GM12878 (cell line): Measurements from ENCODE around the gene OAS1. TPM values are rescaled to one million over a fixed set of nuclear protein-coding genes. Genes with fewer than 3 reads are reported as not detected.

ENCODE experiments used
- ATAC-seq: fragments of 200-7000 bp; cut with Tn5 transposase; 3 replicates; pipeline ENCODE4 v1.9.1; 2020; ENCODE audit warnings: mild to moderate bottlenecking, moderate library complexity
- BruUV-seq: library from RNA; stranded (reverse); fragments of 400-500 nt; replicated peaks from 2 replicates; lab custom pipeline; 2021; lab: Mats Ljungman, UMichigan
- CTCF ChIA-PET: fragments of 300-600 bp; sonication (Branson Sonifier 250); formaldehyde crosslinking; extraction: SDS; loops from one replicate; lab custom pipeline; 2021; ENCODE audit warnings: inconsistent platforms; lab: Yijun Ruan, JAX
- POLR2A ChIA-PET: fragments of 350-600 bp; formaldehyde crosslinking; extraction: SDS; loops from one replicate; lab custom pipeline; 2021; ENCODE audit warnings: inconsistent platforms; lab: Charles Lee
- RAD21 ChIA-PET: fragments of 300-600 bp; sonication (Branson Sonifier 250); formaldehyde crosslinking; loops from one replicate; lab custom pipeline; 2023; ENCODE audit warnings: antibody characterized with exemption; ENCODE audit not compliant: unreplicated experiment; lab: Charles Lee
- SMC1A ChIA-PET: fragments of 300-600 bp; sonication (Branson Sonifier 250); formaldehyde crosslinking; loops from one replicate; lab custom pipeline; 2023; ENCODE audit not compliant: unreplicated experiment, uncharacterized antibody; lab: Charles Lee
- DNase-seq: peaks from one replicate; pipeline ENCODE4 v3.0.0-alpha.2; 2011; ENCODE audit warnings: low read depth, low spot score
- FAIRE-seq: peaks from 3 replicates; lab custom pipeline; 2011; peaks lifted over from hg19 to GRCh38; lab: Jason Lieb, UNC
- H2AFZ ChIP-seq: 2 replicates; pipeline ENCODE4 v1.6.0; 2011; ENCODE audit warnings: low read depth, low read length, control low read depth; ENCODE audit not compliant: control insufficient read depth
- H3K27ac ChIP-seq: 2 replicates; pipeline ENCODE4 v1.5.1; 2011; ENCODE audit warnings: control low read depth; ENCODE audit not compliant: control insufficient read depth, insufficient read depth
- H3K27me3 ChIP-seq, 2 experiments: replicated peaks in 1 of 2; 2 replicates each; pipeline versions ENCODE4 v1.6.0 to v1.6.1; 2011; ENCODE audit warnings: low read length in 1 of 2; ENCODE audit not compliant: control insufficient read depth in 2 of 2, insufficient read depth in 2 of 2
- H3K36me3 ChIP-seq, 2 experiments: 2 replicates each; pipeline ENCODE4 v1.5.1; 2011; ENCODE audit warnings: low read length in 1 of 2; ENCODE audit not compliant: control insufficient read depth in 2 of 2, insufficient read depth in 2 of 2
- H3K4me1 ChIP-seq: 2 replicates; pipeline ENCODE4 v1.6.1; 2011; ENCODE audit warnings: mild to moderate bottlenecking, low read length, moderate library complexity, mixed read lengths; ENCODE audit not compliant: control insufficient read depth, insufficient read depth
- H3K4me2 ChIP-seq: 2 replicates; pipeline ENCODE4 v1.6.0; 2011; ENCODE audit warnings: control low read depth; ENCODE audit not compliant: control insufficient read depth, insufficient read depth
- H3K4me3 ChIP-seq: fragments of 200-600 bp; sonication (generic); 2 replicates; pipeline ENCODE4 v1.5.1; 2016
- H3K79me2 ChIP-seq: 2 replicates; pipeline ENCODE4 v1.6.0; 2011; ENCODE audit warnings: low read length; ENCODE audit not compliant: control insufficient read depth, insufficient read depth
- H3K9ac ChIP-seq: 2 replicates; pipeline ENCODE4 v1.8.0; 2011; ENCODE audit warnings: low read length, control low read depth, mixed read lengths; ENCODE audit not compliant: control insufficient read depth, insufficient read depth
- H3K9me3 ChIP-seq: replicated peaks from 3 replicates; pipeline ENCODE4 v1.5.1; 2011; ENCODE audit warnings: mild to moderate bottlenecking, low read length; ENCODE audit not compliant: control insufficient read depth, insufficient read depth
- H4K20me1 ChIP-seq: 2 replicates; pipeline ENCODE4 v1.6.0; 2011; ENCODE audit not compliant: control insufficient read depth, insufficient read depth
- CREB1 ChIP-seq: IDR thresholded peaks from 2 replicates; pipeline ENCODE4 v1.6.1; 2012; ENCODE audit warnings: low read depth, mild to moderate bottlenecking, inconsistent platforms
- EZH2 ChIP-seq: IDR thresholded peaks from 2 replicates; pipeline ENCODE4 v1.6.1; 2012; ENCODE audit warnings: low read depth, mild to moderate bottlenecking, control low read depth, inconsistent platforms, low read length, borderline replicate concordance; ENCODE audit not compliant: control insufficient read depth
- HCFC1 ChIP-seq: fragments of 150-350 bp; IDR thresholded peaks from 2 replicates; pipeline ENCODE4 v1.6.1; 2014; ENCODE audit warnings: low read length
- HDAC2 ChIP-seq: fragments of 200-600 bp; sonication (generic); IDR thresholded peaks from 2 replicates; pipeline ENCODE4 v1.6.1; 2017
- KLF5 ChIP-seq: fragments of 450-650 bp; IDR thresholded peaks from 2 replicates; pipeline ENCODE4 v1.6.1; 2014; ENCODE audit warnings: mild to moderate bottlenecking; ENCODE audit not compliant: partially characterized antibody
- NFXL1 ChIP-seq: fragments of 450-650 bp; IDR thresholded peaks from 2 replicates; pipeline ENCODE4 v1.6.1; 2017; ENCODE audit warnings: antibody characterized with exemption, mild to moderate bottlenecking, borderline replicate concordance
- NR2C2 ChIP-seq: IDR thresholded peaks from 2 replicates; pipeline ENCODE4 v1.6.1; 2011; ENCODE audit warnings: borderline replicate concordance, low read depth; ENCODE audit not compliant: control insufficient read depth, insufficient read length
- RAD21 ChIP-seq: IDR thresholded peaks from 2 replicates; pipeline ENCODE4 v1.6.1; 2011; ENCODE audit warnings: mild to moderate bottlenecking, low read depth, low read length, moderate library complexity; ENCODE audit not compliant: insufficient read depth
- SUZ12 ChIP-seq: fragments of 200-600 bp; sonication (generic); IDR thresholded peaks from one replicate; pipeline ENCODE4 v1.6.1; 2018; ENCODE audit warnings: antibody characterized with exemption, mild to moderate bottlenecking; ENCODE audit not compliant: unreplicated experiment
- TARDBP ChIP-seq: IDR thresholded peaks from 2 replicates; pipeline ENCODE4 v1.6.1; 2016; ENCODE audit warnings: borderline replicate concordance
- WGBS: methylation state at CpG from one replicate; pipeline ENCODE4 v1.1.6; 2016; ENCODE audit warnings: low lambda C conversion rate; ENCODE audit not compliant: insufficient replicate concordance, insufficient coverage; ENCODE audit errors: missing lambda C conversion rate; 5-methylcytosine and 5-hydroxymethylcytosine counted together
- in situ Hi-C: fragments of 300-500 bp; cut with MboI; formaldehyde crosslinking; loops from 9 replicates; pipeline ENCODE4 v1.14.3; 2018; ENCODE audit warnings: mixed read lengths
- intact Hi-C: fragments of 100-400 bp; cut with micrococcal nuclease; formaldehyde crosslinking; loops from one replicate; pipeline ENCODE4 v1.14.2; 2022; ENCODE audit not compliant: unreplicated experiment
- polyA plus RNA-seq, 11 experiments: library from polyadenylated mRNA; depleted of rRNA in 4 of 11; unstranded in 6 of 11; stranded (reverse) in 5 of 11; fragments of >200 nt; fragmentation: Nextera tagmentation in 4 of 11; fragmentation: Illumina TruSeq in 1 of 11; extraction: Ambion mirVana in 4 of 11; extraction: Trizol in 1 of 11; gene quantifications; 1 replicate in 1 of 11; 2 replicates in 10 of 11; pipeline versions ENCODE4 v1.2.1 to v1.2.3, GENCODE V29; 2011 to 2016; ENCODE audit warnings: inconsistent platforms in 2 of 11, missing spikeins in 2 of 11, low read depth in 1 of 11
- total RNA-seq, 4 experiments: library from RNA; depleted of rRNA in 3 of 4; stranded (reverse); fragments of >200 nt in 3 of 4; fragmentation: Illumina TruSeq in 1 of 4; extraction: Trizol in 1 of 4; gene quantifications; 2 replicates each; pipeline versions ENCODE4 v1.2.1 to v1.2.3, GENCODE V29; 2013 to 2021
- TF ChIP-seq, protein P1 (sequence below): IDR thresholded peaks from 2 replicates; pipeline ENCODE4 v1.6.1; 2012; ENCODE audit warnings: low read depth, low read length, improper control_type of control experiment
- TF ChIP-seq, protein P2 (sequence below): IDR thresholded peaks from 2 replicates; pipeline ENCODE4 v1.6.1; 2011; ENCODE audit warnings: borderline replicate concordance, low read depth, mild to moderate bottlenecking, moderate library complexity, mixed read lengths, low read length; ENCODE audit not compliant: insufficient read depth; ENCODE audit errors: extremely low read length
- TF ChIP-seq, protein P3 (sequence below), 3 experiments: IDR thresholded peaks in 2 of 3; conservative IDR thresholded peaks in 1 of 3; 2 replicates each; pipeline ENCODE4 v1.5.1; 2011; ENCODE audit warnings: low read depth in 3 of 3, low read length in 3 of 3, mild to moderate bottlenecking in 3 of 3, control low read depth in 2 of 3, moderate library complexity in 2 of 3, inconsistent platforms in 1 of 3, mixed read lengths in 1 of 3; ENCODE audit not compliant: control insufficient read depth in 2 of 3, insufficient read depth in 1 of 3; ENCODE audit errors: extremely low read depth in 1 of 3

The OAS1 gene
- total and polyA plus RNA-seq, 10 of the 15 experiments (the other 5 are each of a cell fraction or from before 2014, with no cell fraction given) = 44.7 to 287 (median 64.3) TPM

DNA sequence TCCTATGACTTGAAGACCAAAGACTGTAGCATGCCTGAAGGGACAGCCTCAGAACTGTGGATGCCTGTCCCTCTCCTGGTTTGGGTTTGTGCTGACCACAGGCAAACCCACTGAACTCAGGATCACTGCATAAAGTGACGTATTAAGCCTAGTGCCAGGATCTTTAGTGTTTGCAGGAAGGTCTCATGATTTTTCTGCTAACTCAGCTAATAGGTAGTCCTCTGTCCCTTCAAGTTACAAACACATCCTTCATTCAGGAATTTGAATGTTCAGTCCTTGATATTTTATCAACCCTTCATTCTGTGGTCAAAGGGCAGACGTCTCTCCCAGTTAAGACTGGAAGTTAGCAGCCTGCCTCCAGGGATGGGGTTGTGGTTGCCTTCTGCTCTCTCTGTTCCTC is 21.2 kb downstream of the OAS1 start:
- H4K20me1 ChIP-seq = no peaks in the 10 kb centered on the region
- WGBS = 87% methylated on average over 2 of the region's 2 CpGs
- no peak overlapping the region for H2AFZ ChIP-seq
- H3K79me2 ChIP-seq = no peaks in the 10 kb centered on the region
- no peak for FAIRE-seq
- no peak for DNase-seq
- ChIA-PET SMC1A (interaction anchor here (1.6 kb wide), 1 partner anchor 20 kb away, joined by 5 read pairs; no protein-coding TSS in a partner anchor), CTCF (interaction anchor here (0.9 to 2.4 kb wide), 4 partner anchors 10 to 65 kb away, joined by 3 to 7 read pairs (median 6); partner anchors contain the start of genes OAS1 and OAS3), RAD21 (interaction anchor here (1.7 kb wide), 1 partner anchor 28 kb away, joined by 4 read pairs; no protein-coding TSS in a partner anchor), POLR2A (no interaction called here)
- no peak overlapping the region for H3K9ac ChIP-seq
- in situ Hi-C loops = no loop called here
- ATAC-seq = no peak
- no TSS peak for BruUV-seq
- H3K9me3 ChIP-seq = no peaks in the 10 kb centered on the region; the same call in 2 of the 3 replicates
- H3K27ac ChIP-seq = no peak overlapping the region
- no peak overlapping the region for H3K4me3 ChIP-seq
- TF ChIP-seq NR2C2 = no peak
- TF ChIP-seq, protein P1, sequence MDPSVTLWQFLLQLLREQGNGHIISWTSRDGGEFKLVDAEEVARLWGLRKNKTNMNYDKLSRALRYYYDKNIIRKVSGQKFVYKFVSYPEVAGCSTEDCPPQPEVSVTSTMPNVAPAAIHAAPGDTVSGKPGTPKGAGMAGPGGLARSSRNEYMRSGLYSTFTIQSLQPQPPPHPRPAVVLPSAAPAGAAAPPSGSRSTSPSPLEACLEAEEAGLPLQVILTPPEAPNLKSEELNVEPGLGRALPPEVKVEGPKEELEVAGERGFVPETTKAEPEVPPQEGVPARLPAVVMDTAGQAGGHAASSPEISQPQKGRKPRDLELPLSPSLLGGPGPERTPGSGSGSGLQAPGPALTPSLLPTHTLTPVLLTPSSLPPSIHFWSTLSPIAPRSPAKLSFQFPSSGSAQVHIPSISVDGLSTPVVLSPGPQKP = no peak
- TF ChIP-seq SUZ12 = no peak
- TF ChIP-seq CREB1 = no peak
- TF ChIP-seq NFXL1 = no peak
- no peak overlapping the region for H3K4me2 ChIP-seq
- H3K36me3 ChIP-seq = no peaks in the 10 kb centered on the region
- H3K27me3 ChIP-seq = no peaks in the 10 kb centered on the region
- H3K4me1 ChIP-seq = no peaks in the 10 kb centered on the region
- intact Hi-C loops = loop anchor here (2.0 kb wide), 1 partner anchor 21 kb away; the partner anchor contains the start of gene OAS1

DNA sequence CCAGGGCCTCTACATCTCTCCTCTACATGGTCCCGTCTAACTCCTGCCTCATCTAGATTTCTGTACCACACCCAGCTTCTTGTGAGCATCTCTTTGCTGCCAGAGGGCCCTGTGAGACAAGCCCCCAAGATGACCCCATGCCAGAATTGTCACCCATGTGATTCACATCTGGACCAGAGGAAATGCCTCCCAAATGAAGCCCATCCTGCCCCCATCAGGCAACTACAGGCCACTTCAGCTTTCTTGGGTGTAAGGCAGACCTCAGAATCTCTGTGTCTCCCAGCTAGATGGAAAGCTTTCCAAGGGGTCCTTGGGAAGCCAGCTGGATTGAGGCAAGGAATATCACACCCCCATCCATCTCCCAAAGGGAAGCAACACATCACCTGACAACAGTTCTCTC is 22.2 kb downstream of the OAS1 start:
- intact Hi-C loops = no loop called here
- no peaks in the 10 kb centered on the region for H4K20me1 ChIP-seq
- TF ChIP-seq EZH2 (no peak), RAD21 (0 out of 2 replicates have a peak, but pooled peaks have one; percentile 12), KLF5 (no peak), HCFC1 (no peak), TARDBP (no peak), HDAC2 (no peak)
- TF ChIP-seq, protein P2, sequence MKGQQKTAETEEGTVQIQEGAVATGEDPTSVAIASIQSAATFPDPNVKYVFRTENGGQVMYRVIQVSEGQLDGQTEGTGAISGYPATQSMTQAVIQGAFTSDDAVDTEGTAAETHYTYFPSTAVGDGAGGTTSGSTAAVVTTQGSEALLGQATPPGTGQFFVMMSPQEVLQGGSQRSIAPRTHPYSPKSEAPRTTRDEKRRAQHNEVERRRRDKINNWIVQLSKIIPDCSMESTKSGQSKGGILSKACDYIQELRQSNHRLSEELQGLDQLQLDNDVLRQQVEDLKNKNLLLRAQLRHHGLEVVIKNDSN = no peak
- TF ChIP-seq, protein P3, sequence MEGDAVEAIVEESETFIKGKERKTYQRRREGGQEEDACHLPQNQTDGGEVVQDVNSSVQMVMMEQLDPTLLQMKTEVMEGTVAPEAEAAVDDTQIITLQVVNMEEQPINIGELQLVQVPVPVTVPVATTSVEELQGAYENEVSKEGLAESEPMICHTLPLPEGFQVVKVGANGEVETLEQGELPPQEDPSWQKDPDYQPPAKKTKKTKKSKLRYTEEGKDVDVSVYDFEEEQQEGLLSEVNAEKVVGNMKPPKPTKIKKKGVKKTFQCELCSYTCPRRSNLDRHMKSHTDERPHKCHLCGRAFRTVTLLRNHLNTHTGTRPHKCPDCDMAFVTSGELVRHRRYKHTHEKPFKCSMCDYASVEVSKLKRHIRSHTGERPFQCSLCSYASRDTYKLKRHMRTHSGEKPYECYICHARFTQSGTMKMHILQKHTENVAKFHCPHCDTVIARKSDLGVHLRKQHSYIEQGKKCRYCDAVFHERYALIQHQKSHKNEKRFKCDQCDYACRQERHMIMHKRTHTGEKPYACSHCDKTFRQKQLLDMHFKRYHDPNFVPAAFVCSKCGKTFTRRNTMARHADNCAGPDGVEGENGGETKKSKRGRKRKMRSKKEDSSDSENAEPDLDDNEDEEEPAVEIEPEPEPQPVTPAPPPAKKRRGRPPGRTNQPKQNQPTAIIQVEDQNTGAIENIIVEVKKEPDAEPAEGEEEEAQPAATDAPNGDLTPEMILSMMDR (IDR thresholded peaks at IDR 0.05 in 2 of 3, conservative IDR thresholded peaks at IDR 0.05 in 1 of 3; ENCODE audit: control insufficient read depth in 2 of 3, extremely low read depth in 1 of 3, insufficient read depth in 1 of 3, low read depth in 3 of 3, low read length in 3 of 3) = 0 out of 6 replicates have a peak, but pooled peaks of 1 of the 3 experiments have one; percentile 22

More for the DNA sequence above, 22.2 kb downstream of the OAS1 start:
- ChIA-PET POLR2A (no interaction called here), RAD21 (interaction anchor here (0.7 to 1.7 kb wide), 2 partner anchors 22 to 29 kb away, joined by 3 to 4 read pairs; no protein-coding TSS in a partner anchor), SMC1A (no interaction called here), CTCF (interaction anchor here (1.4 to 2.4 kb wide), 3 partner anchors 27 to 64 kb away, joined by 3 to 7 read pairs (median 6); no protein-coding TSS in a partner anchor)
- BruUV-seq = no TSS peak
- Histone ChIP-seq H3K4me2 (no peak overlapping the region), H3K4me1 (no peaks in the 10 kb centered on the region), H3K9ac (no peak overlapping the region), H3K27ac (no peak overlapping the region), H3K4me3 (no peak overlapping the region), H3K27me3 (no peaks in the 10 kb centered on the region), H3K36me3 (no peaks in the 10 kb centered on the region), H3K79me2 (no peaks in the 10 kb centered on the region), H3K9me3 (no peaks in the 10 kb centered on the region; the same call in 2 of the 3 replicates), H2AFZ (no peak overlapping the region)
- DNase-seq (no peak), ATAC-seq (no peak), FAIRE-seq (no peak)
- in situ Hi-C loops = no loop called here
- 87% methylated on average over 1 of the region's 1 CpG for WGBS
